Measurements from ENCODE around the gene DHX15. TPM values are rescaled to one million over a fixed set of nuclear protein-coding genes. Genes with fewer than 3 reads are reported as not detected.
"Not testable (repeated sequence)": the region's sequence is repeated elsewhere in the genome, so short reads cannot be mapped to it uniquely, and the experiment has no call there.

Gene DHX15
- total and polyA plus RNA-seq, 9 of the 15 experiments (the other 6 are each of a cell fraction or from before 2014, with no cell fraction given): 165 to 287 (median 208) TPM

- 67% methylated on average over 2 of the region's 2 CpGs for WGBS (ENCODE audit: insufficient coverage, low coverage, missing lambda C conversion rate)
Observed at GRCh38 chr4:24508541-24508940, 75.8 kb downstream of the DHX15 start.

DNA sequence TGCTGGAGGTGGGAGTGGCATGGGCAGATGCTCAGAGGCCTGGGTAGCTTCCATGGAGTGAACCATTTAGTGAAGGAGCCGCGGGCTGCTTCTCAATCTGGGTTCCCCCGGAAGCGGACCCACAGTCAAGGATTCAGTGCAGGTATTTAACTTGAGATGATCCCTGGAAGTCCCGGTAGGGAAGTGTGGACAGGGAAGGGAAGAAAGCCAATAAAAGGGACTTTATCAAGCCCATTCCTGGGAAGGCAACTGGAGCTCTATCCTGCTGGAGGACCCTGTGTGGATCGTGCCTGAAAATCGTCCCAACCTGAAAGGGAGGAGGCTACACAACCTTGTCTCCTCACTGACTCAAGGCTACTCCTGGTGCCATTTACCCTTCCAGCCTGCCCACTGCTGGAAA, 76.9 kb downstream of the DHX15 start:
- intact Hi-C loops (cut with micrococcal nuclease) (no loop called here), in situ Hi-C loops (cut with MboI) (no loop called here)
- Histone ChIP-seq H3K9ac (ENCODE audit: insufficient read depth in 1 of 2, low read depth in 2 of 2, low read length in 2 of 2) (no peak overlapping the region), H2AFZ (ENCODE audit: low read depth, low read length) (no peak overlapping the region), H3K79me2 (ENCODE audit: control insufficient read depth, insufficient read depth, low read length) (no peaks in the 10 kb centered on the region), H3K36me3 (ENCODE audit: control insufficient read depth, insufficient read depth, low read length) (no peaks in the 10 kb centered on the region), H3K27me3 (ENCODE audit: control insufficient read depth in 2 of 2, insufficient read depth in 2 of 2, low read length in 2 of 2) (peaks cover 0 to 10% of the 10 kb centered on the region in 2 experiments; a peak in 1 of 5 replicates), H3K4me3 (no peak overlapping the region), H3K4me2 (ENCODE audit: insufficient read depth, low read length) (no peak overlapping the region), H3K9me1 (ENCODE audit: control insufficient read depth, insufficient read depth, low read length) (no peaks in the 10 kb centered on the region), H3K9me3 (replicated peaks; ENCODE audit: control insufficient read depth, insufficient read depth, low read depth, low read length) (no peaks in the 10 kb centered on the region), H4K20me1 (replicated peaks; ENCODE audit: control insufficient read depth, insufficient read depth, low read length) (no peaks in the 10 kb centered on the region), H3K4me1 (replicated peaks in 1 of 2; ENCODE audit: control insufficient read depth in 2 of 2, insufficient read depth in 2 of 2, low read length in 2 of 2) (no peaks in the 10 kb centered on the region), H3K27ac (ENCODE audit: extremely low read depth, low read depth, low read length) (no peak overlapping the region)
- CTCF ChIA-PET (ENCODE audit: low intra/inter-chr PET ratio): no interaction called here
- no peak for TF ChIP-seq HNRNPL (IDR thresholded peaks at IDR 0.05; ENCODE audit: low read depth, low read length)
- TF ChIP-seq ZNF282 (CRISPR knock-in tag; IDR thresholded peaks at IDR 0.05): no peak
- TF ChIP-seq ADNP (tag; IDR thresholded peaks at IDR 0.05): no peak
- no peak for TF ChIP-seq THRAP3 (IDR thresholded peaks at IDR 0.05; ENCODE audit: borderline replicate concordance)
- no peak for FAIRE-seq
- POLR2A ChIA-PET: no interaction called here
- no peak for DNase-seq (ENCODE audit: extremely low read depth in 1 of 4, low spot score in 3 of 4)
- BruUV-seq (replicated peaks): no TSS peak
- ATAC-seq: no peak; the same call in 2 of the 3 replicates
- WGBS (ENCODE audit: insufficient coverage, low coverage, missing lambda C conversion rate): 31% methylated on average over 7 of the region's 7 CpGs

More at GRCh38 chr4:24508541-24508940, 75.8 kb downstream of the DHX15 start:
- in situ Hi-C loops (cut with MboI): no loop called here
- BruUV-seq (replicated peaks): no TSS peak
- H3K4me1 ChIP-seq (replicated peaks in 1 of 2; ENCODE audit: control insufficient read depth in 2 of 2, insufficient read depth in 2 of 2, low read length in 2 of 2): no peaks in the 10 kb centered on the region
- no peak overlapping the region for H3K4me3 ChIP-seq
- H3K79me2 ChIP-seq (ENCODE audit: control insufficient read depth, insufficient read depth, low read length): no peaks in the 10 kb centered on the region
- no peaks in the 10 kb centered on the region; the same call in 2 of the 3 replicates for H3K36me3 ChIP-seq (ENCODE audit: control insufficient read depth, insufficient read depth, low read length)
- no peaks in the 10 kb centered on the region for H3K9me1 ChIP-seq (ENCODE audit: control insufficient read depth, insufficient read depth, low read length)
- no peaks in the 10 kb centered on the region for H4K20me1 ChIP-seq (replicated peaks; ENCODE audit: control insufficient read depth, insufficient read depth, low read length)
- no peak overlapping the region for H3K9ac ChIP-seq (ENCODE audit: insufficient read depth in 1 of 2, low read depth in 2 of 2, low read length in 2 of 2)
- H3K27ac ChIP-seq (ENCODE audit: extremely low read depth, low read depth, low read length): no peak overlapping the region
- H3K4me2 ChIP-seq (ENCODE audit: insufficient read depth, low read length): no peak overlapping the region
- ChIA-PET POLR2A (no interaction called here), CTCF (ENCODE audit: low intra/inter-chr PET ratio) (no interaction called here)
- no peak overlapping the region for H2AFZ ChIP-seq (ENCODE audit: low read depth, low read length)
- FAIRE-seq (no peak), ATAC-seq (no peak), DNase-seq (ENCODE audit: extremely low read depth in 1 of 4, low spot score in 3 of 4) (no peak)
- no peaks in the 10 kb centered on the region for H3K9me3 ChIP-seq (replicated peaks; ENCODE audit: control insufficient read depth, insufficient read depth, low read depth, low read length)
- TF ChIP-seq HCFC1 (IDR thresholded peaks at IDR 0.05; ENCODE audit: low read depth, low read length) (no peak), KDM2B (CRISPR knock-in tag; IDR thresholded peaks at IDR 0.05) (no peak), ETV6 (IDR thresholded peaks at IDR 0.05; ENCODE audit: borderline replicate concordance in 1 of 2, low read depth in 2 of 2, low read length in 1 of 2) (no peak), ETV6 (CRISPR knock-in tag; IDR thresholded peaks at IDR 0.05; ENCODE audit: borderline replicate concordance) (no peak)
- intact Hi-C loops (cut with micrococcal nuclease): no loop called here
- H3K27me3 ChIP-seq (ENCODE audit: control insufficient read depth in 2 of 2, insufficient read depth in 2 of 2, low read length in 2 of 2): peaks cover 0 to 10% of the 10 kb centered on the region in 2 experiments; a peak in 1 of 5 replicates

DNA sequence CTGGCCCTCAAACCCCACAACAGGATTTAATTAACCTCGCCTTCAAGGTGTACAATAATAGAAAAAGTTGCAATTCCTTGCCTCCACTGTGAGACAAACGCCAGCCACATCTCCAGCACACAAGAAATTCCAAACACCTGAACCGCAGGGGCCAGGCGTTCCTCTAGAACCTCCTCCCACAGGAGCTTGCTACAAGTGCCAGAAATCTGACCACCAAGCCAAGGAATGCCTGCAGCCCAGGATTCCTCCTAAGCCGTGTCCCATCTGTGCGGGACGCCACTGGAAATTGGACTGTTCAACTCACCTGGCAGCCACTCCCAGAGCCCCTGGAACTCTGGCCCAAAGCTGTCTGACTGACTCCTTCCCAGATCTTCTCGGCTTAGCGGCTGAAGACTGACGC, 81.3 kb downstream of the DHX15 start:
- H3K9me1 ChIP-seq (ENCODE audit: control insufficient read depth, insufficient read depth, low read length); H3K9ac ChIP-seq (ENCODE audit: insufficient read depth in 1 of 2, low read depth in 2 of 2, low read length in 2 of 2); H3K9me3 ChIP-seq (replicated peaks; ENCODE audit: control insufficient read depth, insufficient read depth, low read depth, low read length); H3K27ac ChIP-seq (ENCODE audit: extremely low read depth, low read depth, low read length); intact Hi-C loops (cut with micrococcal nuclease); BruUV-seq (replicated peaks); H2AFZ ChIP-seq (ENCODE audit: low read depth, low read length); H3K4me3 ChIP-seq; H3K4me1 ChIP-seq (replicated peaks in 1 of 2; ENCODE audit: control insufficient read depth in 2 of 2, insufficient read depth in 2 of 2, low read length in 2 of 2); DNase-seq (ENCODE audit: extremely low read depth in 1 of 4, low spot score in 3 of 4); FAIRE-seq; CTCF ChIA-PET (ENCODE audit: low intra/inter-chr PET ratio); H3K36me3 ChIP-seq (ENCODE audit: control insufficient read depth, insufficient read depth, low read length); H3K79me2 ChIP-seq (ENCODE audit: control insufficient read depth, insufficient read depth, low read length); H4K20me1 ChIP-seq (replicated peaks; ENCODE audit: control insufficient read depth, insufficient read depth, low read length); ATAC-seq; POLR2A ChIA-PET; H3K4me2 ChIP-seq (ENCODE audit: insufficient read depth, low read length); in situ Hi-C loops (cut with MboI): not testable (repeated sequence)
- 4% methylated on average over 9 of the region's 10 CpGs for WGBS (ENCODE audit: insufficient coverage, low coverage, missing lambda C conversion rate)
- H3K27me3 ChIP-seq (ENCODE audit: control insufficient read depth in 2 of 2, insufficient read depth in 2 of 2, low read length in 2 of 2): peaks cover 3 to 24% of the 10 kb centered on the region in 2 experiments; a peak in 3 of 5 replicates

All from K562 (cell line).